ENCODE measurements around the gene CEP70.
"Not testable (repeated sequence)": the region's sequence is repeated elsewhere in the genome, so short reads cannot be mapped to it uniquely, and the experiment has no call there.

The CEP70 gene

GRCh38 chr3:138588445-138588844, 5.6 kb downstream of the CEP70 start:
- DNase-seq = no peak

- DNase-seq = no peak
These were observed 6.7 kb downstream of the CEP70 start for GRCh38 chr3:138587374-138587773.

GRCh38 chr3:138578961-138579574, 15.0 kb downstream of the CEP70 start:
- no peak for DNase-seq

GRCh38 chr3:138578141-138578540, 15.9 kb downstream of the CEP70 start:
- peak; percentile 21 for DNase-seq

DNA sequence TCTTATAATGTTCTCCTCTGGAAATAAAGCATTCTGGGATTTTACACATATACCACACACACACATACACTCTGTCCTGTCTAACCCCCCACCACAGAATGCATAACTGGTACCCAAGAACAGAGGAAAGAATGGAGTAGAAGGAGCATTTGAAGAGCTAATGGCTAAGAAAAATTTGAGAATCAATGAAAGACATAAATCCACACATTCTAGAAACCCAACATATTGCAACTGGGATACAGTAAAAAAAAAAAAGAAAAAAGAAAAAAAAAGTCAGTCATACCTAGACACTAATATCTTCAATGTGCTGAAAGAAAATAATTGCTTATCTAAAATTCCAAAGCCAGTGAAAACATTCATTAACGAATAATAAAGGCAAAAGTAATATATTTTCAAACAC, 20.9 kb downstream of the CEP70 start:
- DNase-seq = no peak

DNA sequence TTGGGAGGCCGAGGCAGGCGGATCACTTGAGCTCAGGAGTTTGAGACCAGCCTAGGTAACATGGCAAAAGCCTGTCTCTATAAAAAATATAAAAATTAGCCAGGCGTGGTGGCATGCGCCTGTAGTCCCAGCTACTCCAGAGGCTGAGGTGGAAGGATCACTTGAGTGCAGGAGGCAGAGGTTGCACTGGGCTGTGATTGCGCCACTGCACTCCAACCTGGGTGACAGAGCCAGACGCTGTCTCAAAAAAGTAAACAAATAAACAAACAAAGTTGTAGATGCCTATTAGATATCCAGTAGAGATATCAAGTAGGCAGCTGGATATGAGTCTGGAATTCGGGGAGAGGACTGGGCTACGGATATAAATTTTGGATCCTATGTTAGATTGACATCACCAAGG, 24.4 kb downstream of the CEP70 start:
- not testable (repeated sequence) for DNase-seq

DNA sequence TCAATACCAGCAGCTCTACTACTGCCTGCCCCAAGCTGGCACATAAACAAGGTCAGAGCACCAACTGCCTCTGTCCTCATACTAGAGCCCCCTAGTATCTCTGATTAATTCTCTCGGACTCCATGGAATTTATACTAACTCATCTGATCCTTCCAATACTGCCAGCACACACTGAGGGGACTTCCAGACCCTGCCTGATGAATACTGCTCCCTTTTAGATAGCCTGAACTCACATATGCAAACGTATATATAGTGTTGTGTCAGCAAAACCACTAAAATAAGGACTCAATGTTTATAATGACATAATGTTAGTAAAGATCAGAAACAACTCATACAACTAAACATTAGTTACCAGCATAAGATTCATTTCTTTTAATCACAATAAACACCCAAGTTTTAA, 25.0 kb downstream of the CEP70 start:
- no peak for DNase-seq

DNA sequence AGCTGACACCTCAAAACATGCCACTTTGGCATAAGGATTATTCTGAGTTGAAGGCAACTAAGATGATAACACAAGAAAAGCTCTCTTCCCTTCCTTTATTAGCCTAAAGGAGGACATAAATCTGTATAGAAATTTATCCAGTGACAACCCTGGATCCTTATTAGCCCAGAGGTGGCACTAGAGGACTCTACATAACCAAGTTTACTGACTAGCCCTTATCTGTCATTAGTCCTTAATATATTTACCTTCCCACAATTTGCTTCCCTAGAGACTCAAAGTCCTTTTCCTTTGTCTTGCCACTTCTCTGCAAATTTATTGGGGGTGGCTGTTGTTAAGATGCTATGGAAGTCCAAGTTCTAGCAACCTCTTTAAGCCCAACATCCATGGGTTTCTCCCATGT, 26.7 kb downstream of the CEP70 start:
- DNase-seq = no peak

- not testable (repeated sequence) for DNase-seq
These were observed 27.8 kb downstream of the CEP70 start for GRCh38 chr3:138566293-138566692.

DNA sequence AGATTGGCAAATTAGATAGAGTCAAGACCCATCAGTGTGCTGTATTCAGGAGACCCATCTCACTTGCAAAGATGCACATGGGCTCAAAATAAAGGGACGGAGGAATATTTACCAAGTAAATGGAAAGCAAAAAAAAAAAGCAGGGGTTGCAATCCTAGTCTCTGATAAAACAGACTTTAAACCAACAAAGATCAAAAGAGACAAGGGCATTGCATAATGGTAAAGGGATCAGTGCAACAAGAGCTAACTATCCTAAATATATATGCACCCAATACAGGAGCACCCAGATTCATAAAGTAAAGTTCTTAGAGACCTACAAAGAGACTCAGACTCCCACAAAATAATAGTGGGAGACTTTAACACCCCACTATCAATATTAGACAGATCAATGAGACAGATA, 31.2 kb downstream of the CEP70 start:
- not testable (repeated sequence) for DNase-seq

DNA sequence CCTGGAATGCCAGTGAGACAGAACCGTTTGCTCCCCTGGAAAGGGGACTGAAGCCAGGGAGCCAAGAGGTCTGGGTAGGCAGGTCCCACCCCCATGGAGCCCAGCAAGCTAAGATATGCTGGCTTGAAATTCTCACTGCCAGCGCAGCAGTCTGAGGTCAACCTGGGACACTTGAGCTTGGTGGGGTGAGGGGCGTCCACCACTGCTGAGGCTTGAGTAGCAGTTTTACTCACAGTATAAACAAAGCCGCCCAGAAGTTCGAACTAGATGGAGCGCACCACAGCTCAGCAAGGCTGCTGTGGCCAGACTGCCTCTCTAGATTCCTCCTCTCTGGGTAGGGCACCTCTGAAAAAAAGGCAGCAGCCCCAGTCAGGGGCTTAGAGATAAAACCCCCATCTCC, 33.6 kb downstream of the CEP70 start:
- no peak for DNase-seq

- no peak for DNase-seq
These were observed 34.9 kb downstream of the CEP70 start for GRCh38 chr3:138559134-138559533.

- not testable (repeated sequence) for DNase-seq
These were observed 39.3 kb downstream of the CEP70 start for GRCh38 chr3:138554775-138555174.

GRCh38 chr3:138550958-138551357, 43.1 kb downstream of the CEP70 start:
- DNase-seq = not testable (repeated sequence)

DNA sequence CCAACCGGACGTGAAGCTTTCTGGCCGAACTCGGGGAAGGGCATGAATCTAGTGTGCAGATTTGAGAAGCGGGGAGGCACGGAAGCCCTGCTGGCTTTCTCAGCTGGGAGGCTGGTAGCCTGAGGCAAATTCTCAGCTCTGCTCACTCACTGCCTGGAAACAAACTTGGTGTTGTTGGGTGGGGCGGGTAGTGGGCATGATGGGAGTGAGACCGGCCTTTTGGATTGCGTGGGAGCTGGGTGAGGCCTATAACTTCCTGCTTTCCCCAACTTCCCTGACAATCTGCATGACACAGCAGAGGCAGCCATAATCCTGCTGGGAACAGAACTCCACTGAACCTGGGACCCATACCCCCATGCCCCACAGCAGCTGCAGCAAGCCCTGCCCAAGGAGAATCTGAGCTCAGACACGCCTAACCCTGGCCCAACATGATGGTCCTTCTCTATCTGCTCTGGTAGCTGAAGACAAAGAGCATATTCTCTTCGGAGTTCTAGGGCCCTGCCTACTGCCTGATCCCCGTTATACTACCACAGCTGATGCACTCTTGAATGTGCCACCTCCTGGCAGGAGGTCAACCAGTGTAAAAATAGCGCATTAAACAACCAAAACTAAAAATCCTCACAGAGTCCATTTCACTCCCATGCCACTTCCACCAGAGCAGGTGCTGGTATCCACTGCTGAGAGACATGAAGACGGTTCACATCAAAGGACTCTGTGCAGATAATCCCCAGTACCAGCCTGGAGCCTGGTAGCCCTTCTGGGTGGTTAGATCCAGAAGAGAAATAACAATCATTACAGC, 44.7 kb downstream of the CEP70 start:
- no peak for DNase-seq

GRCh38 chr3:138547342-138547975, 46.6 kb downstream of the CEP70 start:
- no peak for DNase-seq

- DNase-seq = no peak
These were observed 49.5 kb downstream of the CEP70 start for GRCh38 chr3:138544546-138544945.

- no peak for DNase-seq
These were observed 51.1 kb downstream of the CEP70 start for GRCh38 chr3:138542977-138543376.

DNA sequence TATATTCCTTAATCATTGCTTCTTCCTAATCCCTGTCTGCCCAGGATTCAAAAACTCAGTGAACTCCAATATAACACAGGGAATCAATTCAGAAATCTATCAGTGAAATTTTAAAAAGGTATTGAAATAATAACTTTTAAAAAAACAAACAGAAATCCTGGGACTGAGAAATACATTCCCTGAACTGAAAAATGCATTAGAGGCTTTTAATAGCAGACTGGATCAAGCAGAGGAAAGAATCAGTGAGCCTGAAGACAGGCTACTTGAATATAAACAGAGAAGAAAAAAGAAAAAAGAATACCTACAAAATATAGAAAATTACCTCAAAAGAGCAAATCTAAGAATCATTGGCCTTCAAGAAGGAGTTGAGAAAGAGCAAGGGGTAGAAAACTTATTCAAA, 54.7 kb downstream of the CEP70 start:
- DNase-seq = no peak

DNA sequence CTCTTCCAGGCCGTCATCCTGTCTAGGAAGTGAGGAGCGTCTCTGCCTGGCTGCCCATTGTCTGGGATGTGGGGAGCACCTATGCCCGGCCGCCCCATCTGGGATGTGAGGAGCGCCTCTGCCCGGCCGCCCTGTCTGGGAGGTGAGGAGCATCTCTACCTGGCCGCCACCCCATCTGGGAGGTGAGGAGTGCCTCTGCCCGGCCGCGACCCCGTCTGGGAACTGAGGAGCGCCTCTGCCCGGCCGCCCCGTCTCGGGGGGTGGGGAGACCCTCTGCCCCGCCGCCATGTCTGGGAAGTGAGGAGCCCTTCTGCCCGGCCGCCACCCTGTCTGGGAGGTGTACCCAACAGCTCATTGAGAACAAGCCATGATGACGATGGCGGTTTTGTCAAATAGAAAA, 72.6 kb downstream of the CEP70 start:
- DNase-seq = not testable (repeated sequence)

DNA sequence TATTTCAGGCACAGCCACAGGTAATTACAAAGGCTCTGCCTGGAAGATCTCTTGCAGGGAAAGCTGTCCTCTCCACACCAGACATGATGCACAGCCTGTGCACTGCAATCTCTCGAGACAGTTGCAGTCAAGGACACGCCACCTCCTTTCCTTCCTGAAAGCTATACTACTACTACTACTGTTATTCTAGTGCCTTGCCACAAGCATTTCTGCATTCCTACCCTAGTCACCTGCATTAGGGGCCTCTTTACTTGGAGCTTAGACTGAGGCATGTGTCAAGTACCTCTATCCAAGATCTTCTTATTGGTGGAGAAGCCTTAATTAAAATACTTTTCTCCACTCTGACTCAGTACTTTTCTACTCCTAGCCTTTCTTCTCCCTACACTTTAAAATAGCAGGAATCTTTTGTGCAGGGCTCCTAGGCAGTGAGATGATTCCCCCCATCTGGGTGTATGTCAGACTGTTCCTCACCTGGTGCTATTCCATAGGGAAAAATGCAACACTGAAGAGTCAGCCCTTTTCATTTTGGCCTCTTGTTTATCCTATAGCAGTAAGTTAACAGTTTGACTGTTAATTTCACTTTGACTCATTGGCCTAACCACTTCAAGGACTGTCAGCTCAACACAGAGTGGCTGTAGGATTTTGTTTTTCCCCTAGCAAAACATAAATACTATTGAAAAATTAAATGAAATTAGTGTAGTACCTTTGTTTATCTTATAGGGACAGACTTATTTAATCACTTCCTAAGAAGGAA, 80.8 kb downstream of the CEP70 start:
- peak; percentile 83 for DNase-seq

DNA sequence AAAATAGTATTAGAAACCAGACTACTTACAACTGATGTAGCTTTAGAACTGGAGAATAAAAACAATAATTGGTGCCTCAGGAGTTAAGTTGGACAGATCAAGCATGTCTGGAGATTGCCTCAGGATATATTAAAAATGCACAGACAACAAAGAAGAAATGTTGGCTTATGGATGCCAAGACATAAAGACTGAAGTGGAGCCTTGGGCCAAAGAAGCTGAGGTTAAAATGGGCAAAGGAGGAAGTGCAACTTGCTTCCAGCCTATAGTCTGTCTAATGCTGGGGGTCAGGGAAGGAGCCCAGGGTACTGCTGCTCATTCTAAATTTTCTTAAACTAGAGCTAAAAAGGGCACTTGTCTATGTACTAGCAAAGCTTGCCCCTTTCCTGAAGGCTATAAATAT, 82.1 kb downstream of the CEP70 start:
- DNase-seq = no peak

GRCh38 chr3:138509586-138509985, 84.5 kb downstream of the CEP70 start:
- DNase-seq = no peak
